Measurements from ENCODE around the gene TSPAN16. TPM values are rescaled to one million over a fixed set of nuclear protein-coding genes. Genes with fewer than 3 reads are reported as not detected.

Gene TSPAN16
- total RNA-seq, 1 donor from 2014 or later = not detected

- TF ChIP-seq POLR2AphosphoS5 (IDR thresholded peaks at IDR 0.05; ENCODE audit: insufficient read depth in 1 of 2, low read depth in 1 of 2) = peak; percentile 73 to 86
- TF ChIP-seq POLR2A (IDR thresholded peaks at IDR 0.05) = no peak
- TF ChIP-seq, protein P1, sequence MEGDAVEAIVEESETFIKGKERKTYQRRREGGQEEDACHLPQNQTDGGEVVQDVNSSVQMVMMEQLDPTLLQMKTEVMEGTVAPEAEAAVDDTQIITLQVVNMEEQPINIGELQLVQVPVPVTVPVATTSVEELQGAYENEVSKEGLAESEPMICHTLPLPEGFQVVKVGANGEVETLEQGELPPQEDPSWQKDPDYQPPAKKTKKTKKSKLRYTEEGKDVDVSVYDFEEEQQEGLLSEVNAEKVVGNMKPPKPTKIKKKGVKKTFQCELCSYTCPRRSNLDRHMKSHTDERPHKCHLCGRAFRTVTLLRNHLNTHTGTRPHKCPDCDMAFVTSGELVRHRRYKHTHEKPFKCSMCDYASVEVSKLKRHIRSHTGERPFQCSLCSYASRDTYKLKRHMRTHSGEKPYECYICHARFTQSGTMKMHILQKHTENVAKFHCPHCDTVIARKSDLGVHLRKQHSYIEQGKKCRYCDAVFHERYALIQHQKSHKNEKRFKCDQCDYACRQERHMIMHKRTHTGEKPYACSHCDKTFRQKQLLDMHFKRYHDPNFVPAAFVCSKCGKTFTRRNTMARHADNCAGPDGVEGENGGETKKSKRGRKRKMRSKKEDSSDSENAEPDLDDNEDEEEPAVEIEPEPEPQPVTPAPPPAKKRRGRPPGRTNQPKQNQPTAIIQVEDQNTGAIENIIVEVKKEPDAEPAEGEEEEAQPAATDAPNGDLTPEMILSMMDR (IDR thresholded peaks at IDR 0.05) = no peak
- intact Hi-C loops (cut with DNase I) = no loop called here
- H3K27me3 ChIP-seq = no peaks in the 10 kb centered on the region
- no peaks in the 10 kb centered on the region for H3K9me3 ChIP-seq
- H3K36me3 ChIP-seq = no peaks in the 10 kb centered on the region
- no peak for DNase-seq (ENCODE audit: extremely low spot score in 2 of 2)
- peak overlapping the region; percentile 21 for H3K27ac ChIP-seq
- peaks cover 24% of the 10 kb centered on the region for H3K4me1 ChIP-seq
- no peak overlapping the region for H3K4me3 ChIP-seq
Observed at GRCh38 chr19:11268783-11269267, 27.1 kb upstream of the TSPAN16 start.

DNA sequence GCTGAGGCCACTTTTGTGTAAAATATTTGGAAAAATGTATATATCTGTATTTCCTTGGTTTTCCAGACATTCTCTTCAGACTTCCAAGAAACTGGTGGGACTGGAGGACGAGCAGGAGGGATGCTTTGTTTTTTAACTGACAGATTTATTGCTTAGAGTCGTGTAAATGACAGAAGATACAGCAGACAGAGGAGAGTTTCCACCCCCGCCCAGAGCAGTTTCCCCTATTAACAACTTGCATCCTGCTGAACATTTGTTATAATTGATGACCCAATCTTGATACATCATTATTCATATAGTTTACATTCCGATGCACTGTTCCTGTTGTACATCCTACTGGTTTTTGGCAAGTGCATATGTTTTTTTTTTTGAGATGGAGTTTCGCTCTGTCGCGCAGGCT lies 26.6 kb upstream of the TSPAN16 start:
- Histone ChIP-seq H3K9me3 (no peaks in the 10 kb centered on the region), H3K27me3 (no peaks in the 10 kb centered on the region), H3K36me3 (no peaks in the 10 kb centered on the region), H3K27ac (peak overlapping the region; percentile 21), H3K4me3 (no peak overlapping the region), H3K4me1 (peaks cover 22% of the 10 kb centered on the region)
- no peak for TF ChIP-seq POLR2A (IDR thresholded peaks at IDR 0.05)
- no peak for TF ChIP-seq POLR2AphosphoS5 (IDR thresholded peaks at IDR 0.05; ENCODE audit: insufficient read depth in 1 of 2, low read depth in 1 of 2)
- TF ChIP-seq, protein P1 (IDR thresholded peaks at IDR 0.05) = no peak
- intact Hi-C loops (cut with DNase I) = no loop called here
- no peak for DNase-seq (ENCODE audit: extremely low spot score in 2 of 2)

- Histone ChIP-seq H3K27ac (no peak overlapping the region), H3K9me3 (no peaks in the 10 kb centered on the region), H3K36me3 (no peaks in the 10 kb centered on the region), H3K27me3 (no peaks in the 10 kb centered on the region), H3K4me1 (peaks cover 11% of the 10 kb centered on the region), H3K4me3 (no peak overlapping the region)
- TF ChIP-seq POLR2AphosphoS5 (IDR thresholded peaks at IDR 0.05; ENCODE audit: insufficient read depth in 1 of 2, low read depth in 1 of 2) (no peak), POLR2A (IDR thresholded peaks at IDR 0.05) (no peak)
- TF ChIP-seq, protein P1 (IDR thresholded peaks at IDR 0.05) = no peak
- DNase-seq (ENCODE audit: extremely low spot score in 2 of 2) = no peak
- intact Hi-C loops (cut with DNase I) = no loop called here
Observed at GRCh38 chr19:11273296-11273695, 22.7 kb upstream of the TSPAN16 start.

DNA sequence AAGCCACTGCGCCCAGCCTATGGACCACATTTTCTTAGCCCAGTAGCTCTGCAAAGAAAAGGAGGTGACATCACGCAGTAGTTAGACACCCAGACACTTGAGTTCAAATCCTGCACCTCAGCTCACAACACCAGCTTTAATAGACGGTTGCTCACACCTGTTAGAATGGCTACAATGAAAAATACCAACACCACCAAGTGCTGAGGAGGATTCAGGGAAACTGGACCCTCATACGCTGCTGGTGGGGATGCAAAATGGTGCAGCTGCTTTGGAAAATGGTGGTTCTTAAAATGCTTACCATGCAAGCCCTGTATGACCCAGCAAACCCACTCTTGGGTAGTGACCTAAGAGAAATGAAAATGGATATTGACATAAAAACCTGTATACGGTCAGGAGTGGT lies 22.0 kb upstream of the TSPAN16 start:
- DNase-seq (ENCODE audit: extremely low spot score in 2 of 2) = no peak

GRCh38 chr19:11274533-11275086 lies 21.4 kb upstream of the TSPAN16 start:
- peaks cover 2% of the 10 kb centered on the region for H3K4me1 ChIP-seq
- no peaks in the 10 kb centered on the region for H3K27me3 ChIP-seq
- DNase-seq (ENCODE audit: extremely low spot score in 2 of 2) = no peak
- TF ChIP-seq POLR2AphosphoS5 (IDR thresholded peaks at IDR 0.05; ENCODE audit: insufficient read depth in 1 of 2, low read depth in 1 of 2) = no peak
- TF ChIP-seq, protein P1 (IDR thresholded peaks at IDR 0.05) = no peak
- no peak for TF ChIP-seq POLR2A (IDR thresholded peaks at IDR 0.05)
- intact Hi-C loops (cut with DNase I) = no loop called here
- H3K36me3 ChIP-seq = no peaks in the 10 kb centered on the region
- H3K4me3 ChIP-seq = no peak overlapping the region
- no peak overlapping the region for H3K27ac ChIP-seq
- no peaks in the 10 kb centered on the region for H3K9me3 ChIP-seq

More for the DNA sequence above, 22.0 kb upstream of the TSPAN16 start:
- no peaks in the 10 kb centered on the region for H3K27me3 ChIP-seq
- no peaks in the 10 kb centered on the region for H3K36me3 ChIP-seq
- H3K4me1 ChIP-seq = peaks cover 8% of the 10 kb centered on the region
- TF ChIP-seq POLR2A (IDR thresholded peaks at IDR 0.05) (no peak), POLR2AphosphoS5 (IDR thresholded peaks at IDR 0.05; ENCODE audit: insufficient read depth in 1 of 2, low read depth in 1 of 2) (no peak)
- TF ChIP-seq, protein P1 (IDR thresholded peaks at IDR 0.05) = no peak
- H3K9me3 ChIP-seq = no peaks in the 10 kb centered on the region
- no peak overlapping the region for H3K27ac ChIP-seq
- intact Hi-C loops (cut with DNase I) = no loop called here
- H3K4me3 ChIP-seq = no peak overlapping the region

Measured in vagina (tissue), 2 donors.